Measurements from ENCODE around the gene ATP11C. TPM values are rescaled to one million over a fixed set of nuclear protein-coding genes. Genes with fewer than 3 reads are reported as not detected.
"Not testable (repeated sequence)": the region's sequence is repeated elsewhere in the genome, so short reads cannot be mapped to it uniquely, and the experiment has no call there.

The ATP11C gene
- total RNA-seq, 4 donors from 2014 or later, result 20.4 to 33.3 (median 27.3) TPM

DNA sequence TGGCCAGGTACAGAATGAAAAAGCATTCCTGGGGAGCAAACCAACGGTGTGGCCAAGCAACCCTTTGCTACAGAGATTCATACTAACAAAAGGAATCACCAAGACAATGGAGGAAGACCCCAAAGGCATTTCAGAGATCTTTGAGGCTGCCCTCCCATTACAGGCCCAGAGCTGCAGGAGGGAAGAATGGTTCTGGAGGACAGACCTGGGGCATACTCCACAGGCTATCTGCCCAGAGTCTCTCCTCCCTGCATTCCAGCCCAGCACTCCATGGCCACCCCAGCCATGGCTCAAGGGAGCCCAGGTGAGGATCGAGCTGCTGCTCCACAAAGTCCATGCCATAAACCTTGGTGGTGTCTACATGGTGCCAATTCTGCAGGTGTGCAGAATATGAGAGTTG lies 81.9 kb downstream of the ATP11C start:
- no peaks in the 10 kb centered on the region for H3K4me1 ChIP-seq
- H3K4me3 ChIP-seq, result no peak overlapping the region
- H3K9me3 ChIP-seq, result no peaks in the 10 kb centered on the region
- H3K36me3 ChIP-seq, result no peaks in the 10 kb centered on the region
- H3K27ac ChIP-seq, result no peak overlapping the region
- TF ChIP-seq POLR2AphosphoS5 (IDR thresholded peaks at IDR 0.05), result no peak
- TF ChIP-seq EP300 (IDR thresholded peaks at IDR 0.05), result no peak
- TF ChIP-seq POLR2A (IDR thresholded peaks at IDR 0.05), result no peak
- TF ChIP-seq, protein P1, sequence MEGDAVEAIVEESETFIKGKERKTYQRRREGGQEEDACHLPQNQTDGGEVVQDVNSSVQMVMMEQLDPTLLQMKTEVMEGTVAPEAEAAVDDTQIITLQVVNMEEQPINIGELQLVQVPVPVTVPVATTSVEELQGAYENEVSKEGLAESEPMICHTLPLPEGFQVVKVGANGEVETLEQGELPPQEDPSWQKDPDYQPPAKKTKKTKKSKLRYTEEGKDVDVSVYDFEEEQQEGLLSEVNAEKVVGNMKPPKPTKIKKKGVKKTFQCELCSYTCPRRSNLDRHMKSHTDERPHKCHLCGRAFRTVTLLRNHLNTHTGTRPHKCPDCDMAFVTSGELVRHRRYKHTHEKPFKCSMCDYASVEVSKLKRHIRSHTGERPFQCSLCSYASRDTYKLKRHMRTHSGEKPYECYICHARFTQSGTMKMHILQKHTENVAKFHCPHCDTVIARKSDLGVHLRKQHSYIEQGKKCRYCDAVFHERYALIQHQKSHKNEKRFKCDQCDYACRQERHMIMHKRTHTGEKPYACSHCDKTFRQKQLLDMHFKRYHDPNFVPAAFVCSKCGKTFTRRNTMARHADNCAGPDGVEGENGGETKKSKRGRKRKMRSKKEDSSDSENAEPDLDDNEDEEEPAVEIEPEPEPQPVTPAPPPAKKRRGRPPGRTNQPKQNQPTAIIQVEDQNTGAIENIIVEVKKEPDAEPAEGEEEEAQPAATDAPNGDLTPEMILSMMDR (IDR thresholded peaks at IDR 0.05), result no peak
- H3K27me3 ChIP-seq, result no peaks in the 10 kb centered on the region
- WGBS, 2 donors (ENCODE audit: low coverage in 1 of 2), result no CpG with 5 or more reads among the region's 2 CpGs
- ATAC-seq, result no peak

DNA sequence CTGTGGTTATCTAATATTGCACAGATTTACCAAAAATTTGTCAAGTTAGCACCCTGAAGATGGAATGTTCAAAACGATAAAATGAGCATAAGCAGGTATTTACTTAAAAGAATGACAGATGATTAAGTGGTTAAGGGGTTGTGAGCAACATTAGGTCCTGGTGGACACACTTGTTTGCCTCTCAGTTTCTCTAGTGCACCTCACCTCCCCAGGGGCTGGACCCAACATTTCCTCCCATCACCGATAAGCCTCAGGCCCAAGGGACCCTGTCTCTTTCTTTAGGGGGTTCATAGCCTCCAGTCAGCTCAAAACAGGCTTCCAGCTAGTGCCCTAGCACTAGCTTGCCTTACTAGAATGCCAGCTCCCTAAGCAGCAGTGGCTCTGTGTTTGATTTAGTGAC lies 88.0 kb downstream of the ATP11C start:
- no peaks in the 10 kb centered on the region for H3K36me3 ChIP-seq
- ATAC-seq, result no peak
- H3K27me3 ChIP-seq, result no peaks in the 10 kb centered on the region
- TF ChIP-seq POLR2AphosphoS5 (IDR thresholded peaks at IDR 0.05), result no peak
- TF ChIP-seq, protein P1 (IDR thresholded peaks at IDR 0.05), result no peak
- TF ChIP-seq EP300 (IDR thresholded peaks at IDR 0.05), result no peak
- TF ChIP-seq POLR2A (IDR thresholded peaks at IDR 0.05), result no peak
- H3K4me1 ChIP-seq, result peaks cover 0 to 5% (median 0%) of the 10 kb centered on the region in 3 donors
- no peak overlapping the region for H3K27ac ChIP-seq
- 50 to 74% methylated on average over 1 to 2 of the region's 2 CpGs for WGBS, 2 donors (ENCODE audit: low coverage in 1 of 2)
- H3K4me3 ChIP-seq, result no peak overlapping the region
- H3K9me3 ChIP-seq, result no peaks in the 10 kb centered on the region

- no peaks in the 10 kb centered on the region for H3K27me3 ChIP-seq
- H3K4me1 ChIP-seq, result peaks cover 0 to 5% (median 0%) of the 10 kb centered on the region in 3 donors
- 75% methylated on average over 2 of the region's 2 CpGs; no CpG with 5 or more reads in 1 of the 2 donors for WGBS, 2 donors (ENCODE audit: low coverage in 1 of 2)
- TF ChIP-seq, protein P1 (IDR thresholded peaks at IDR 0.05), result no peak
- no peak for TF ChIP-seq POLR2A (IDR thresholded peaks at IDR 0.05)
- no peak for TF ChIP-seq POLR2AphosphoS5 (IDR thresholded peaks at IDR 0.05)
- no peak for TF ChIP-seq EP300 (IDR thresholded peaks at IDR 0.05)
- no peak overlapping the region for H3K27ac ChIP-seq
- no peaks in the 10 kb centered on the region for H3K9me3 ChIP-seq
- no peak for ATAC-seq
- no peak overlapping the region for H3K4me3 ChIP-seq
- no peaks in the 10 kb centered on the region for H3K36me3 ChIP-seq
Measured at GRCh38 chrX:139844163-139844562, 88.7 kb downstream of the ATP11C start.

DNA sequence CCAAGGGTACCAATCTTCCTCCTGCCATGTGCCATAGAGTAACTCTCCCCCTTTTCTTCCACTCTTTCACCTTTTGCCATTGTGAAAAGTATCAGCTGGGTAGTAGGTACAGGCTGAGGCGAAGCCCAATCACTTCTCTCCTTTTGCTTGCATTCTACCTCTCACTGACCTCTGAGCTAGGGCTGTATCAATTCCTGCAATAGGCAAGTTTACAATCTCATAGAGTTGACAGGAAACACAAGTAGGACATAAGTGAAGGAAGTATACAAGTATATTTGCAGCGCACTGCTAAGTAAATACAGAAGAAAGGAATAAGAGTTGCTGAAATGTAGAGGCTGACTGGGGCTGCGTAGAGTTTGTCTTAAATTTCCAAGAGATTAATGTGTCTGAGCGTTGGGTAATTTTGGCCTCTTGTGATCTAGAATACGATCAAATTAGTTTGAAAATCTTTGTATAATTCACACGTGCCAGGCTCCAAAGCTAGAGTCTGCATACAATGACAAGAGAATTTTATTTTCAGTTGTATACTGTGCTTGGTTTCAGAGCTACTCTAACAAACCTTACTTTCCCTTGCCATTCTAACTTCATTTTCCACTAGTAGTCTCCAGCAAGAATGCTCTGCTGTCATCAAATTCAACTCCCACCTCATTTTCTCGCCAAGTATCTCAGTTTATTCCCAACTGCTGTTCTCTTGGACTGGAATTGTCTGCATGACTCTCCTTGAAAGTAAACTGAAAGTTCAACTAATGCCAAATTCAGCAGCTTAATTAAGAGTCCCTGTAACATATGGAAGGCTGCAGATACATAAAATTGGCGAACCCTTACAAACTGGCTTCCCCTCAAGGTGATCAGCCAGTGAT lies 90.3 kb downstream of the ATP11C start:
- H3K4me3 ChIP-seq, result no peak overlapping the region
- WGBS, 2 donors (ENCODE audit: low coverage in 1 of 2), result 49 to 69% methylated on average over 5 to 6 of the region's 8 CpGs
- H3K27ac ChIP-seq, result no peak overlapping the region
- no peaks in the 10 kb centered on the region for H3K9me3 ChIP-seq
- peaks cover 0 to 5% (median 0%) of the 10 kb centered on the region in 3 donors for H3K4me1 ChIP-seq
- no peaks in the 10 kb centered on the region for H3K36me3 ChIP-seq
- TF ChIP-seq EP300 (IDR thresholded peaks at IDR 0.05) (no peak), POLR2A (IDR thresholded peaks at IDR 0.05) (no peak), POLR2AphosphoS5 (IDR thresholded peaks at IDR 0.05) (no peak)
- TF ChIP-seq, protein P1 (IDR thresholded peaks at IDR 0.05), result no peak
- no peak for ATAC-seq
- H3K27me3 ChIP-seq, result no peaks in the 10 kb centered on the region

- H3K36me3 ChIP-seq, H3K27ac ChIP-seq, H3K4me3 ChIP-seq, H3K27me3 ChIP-seq, H3K9me3 ChIP-seq, ATAC-seq: not testable (repeated sequence)
- whole genome bisulfite sequencing, 2 donors (ENCODE audit: low coverage in 1 of 2), result 92 to 100% methylated on average over 2 of the region's 5 CpGs
- peaks cover 0 to 18% (median 0%) of the 10 kb centered on the region in 3 donors for H3K4me1 ChIP-seq
Measured at GRCh38 chrX:139836335-139836734, 96.5 kb downstream of the ATP11C start.

Data from gastroesophageal sphincter (tissue), 4 donors.